ENCODE results near the gene ID2.

GRCh38 chr2:8672940-8673339 is 8.9 kb upstream of the ID2 start:
- no peak for TF ChIP-seq CTCF (conservative IDR thresholded peaks at IDR 0.05; ENCODE audit: low read length)
- no peak for TF ChIP-seq EZH2phosphoT487 (IDR thresholded peaks at IDR 0.05; ENCODE audit: borderline replicate concordance)

Measured in Loucy (cell line).